GM18951 (cell line): ENCODE results near the gene PHF5A.

Experiments used
- POLR2A ChIP-seq: IDR thresholded peaks from 4 replicates; pipeline ENCODE4 v1.6.1; 2011; ENCODE audit warnings: mild to moderate bottlenecking; ENCODE audit not compliant: insufficient read length, insufficient read depth; ENCODE audit errors: extremely low read depth
- in situ Hi-C: fragments of 300-500 bp; cut with MboI; formaldehyde crosslinking; loops from one replicate; pipeline ENCODE4 v1.12.0; 2022; ENCODE audit warnings: low sequenced_read_pairs, mixed read lengths, inconsistent platforms; ENCODE audit not compliant: unreplicated experiment

Gene PHF5A

DNA sequence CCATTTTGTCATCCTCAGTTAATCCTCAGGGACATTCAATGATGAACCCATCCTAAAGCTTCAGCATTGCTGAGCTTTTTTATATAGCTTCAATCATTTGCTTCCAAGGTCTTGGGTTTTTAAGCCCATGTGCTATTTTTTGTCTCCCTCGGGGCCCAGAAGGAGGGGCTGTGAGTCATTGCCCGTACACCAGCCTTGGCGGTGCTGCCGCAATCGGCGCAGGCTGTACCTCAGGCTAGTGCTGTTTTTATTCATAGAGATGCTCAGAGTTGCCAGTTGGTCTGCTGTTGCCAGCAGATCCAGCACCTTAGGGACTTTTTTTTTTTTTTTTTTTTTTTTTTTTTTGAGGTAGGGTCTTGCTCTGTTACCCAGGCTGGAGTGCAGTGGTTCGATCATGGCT, 35.9 kb upstream of the PHF5A start:
- in situ Hi-C loops, result no loop called here

DNA sequence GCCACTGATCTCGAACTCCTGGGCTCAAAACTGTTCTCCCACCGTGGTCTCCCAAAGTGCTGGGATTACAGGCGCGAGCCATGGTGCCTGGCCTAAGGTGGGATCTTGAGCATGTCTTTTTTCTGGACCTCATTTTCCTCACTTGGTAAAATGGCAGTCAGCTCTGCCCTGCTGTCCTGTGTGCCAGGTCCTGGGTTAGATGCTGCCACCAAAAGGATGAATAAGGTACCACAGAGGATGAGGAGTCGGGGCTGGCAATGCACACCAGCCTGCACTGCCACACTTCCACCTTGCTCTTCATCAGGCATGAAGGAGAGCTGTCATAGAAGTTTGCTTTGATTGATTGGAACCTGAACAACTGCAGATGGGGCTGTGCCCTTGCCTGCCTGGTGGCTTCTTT, 32.7 kb upstream of the PHF5A start:
- in situ Hi-C loops, result no loop called here
- no peak for TF ChIP-seq POLR2A

More for the DNA sequence above, 35.9 kb upstream of the PHF5A start:
- no peak for TF ChIP-seq POLR2A

DNA sequence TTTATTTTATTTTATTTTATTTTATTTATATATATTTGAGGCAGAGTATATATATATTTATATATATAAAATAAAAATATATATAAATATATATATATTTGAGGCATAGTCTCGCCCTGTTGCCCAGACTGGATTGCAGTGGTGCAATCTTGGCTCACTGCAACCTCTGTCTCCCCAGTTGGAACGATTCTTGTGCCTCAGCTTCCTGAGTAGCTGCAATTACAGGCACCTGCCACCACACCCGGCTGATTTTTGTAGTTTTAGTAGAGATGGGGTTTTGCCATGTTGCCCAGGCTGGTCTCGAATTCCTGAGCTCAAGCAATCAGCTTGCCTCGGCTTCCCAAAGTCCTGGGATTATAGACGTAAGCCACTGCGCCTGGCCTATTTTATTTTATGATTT, 31.8 kb upstream of the PHF5A start:
- in situ Hi-C loops, result no loop called here
- no peak for TF ChIP-seq POLR2A

DNA sequence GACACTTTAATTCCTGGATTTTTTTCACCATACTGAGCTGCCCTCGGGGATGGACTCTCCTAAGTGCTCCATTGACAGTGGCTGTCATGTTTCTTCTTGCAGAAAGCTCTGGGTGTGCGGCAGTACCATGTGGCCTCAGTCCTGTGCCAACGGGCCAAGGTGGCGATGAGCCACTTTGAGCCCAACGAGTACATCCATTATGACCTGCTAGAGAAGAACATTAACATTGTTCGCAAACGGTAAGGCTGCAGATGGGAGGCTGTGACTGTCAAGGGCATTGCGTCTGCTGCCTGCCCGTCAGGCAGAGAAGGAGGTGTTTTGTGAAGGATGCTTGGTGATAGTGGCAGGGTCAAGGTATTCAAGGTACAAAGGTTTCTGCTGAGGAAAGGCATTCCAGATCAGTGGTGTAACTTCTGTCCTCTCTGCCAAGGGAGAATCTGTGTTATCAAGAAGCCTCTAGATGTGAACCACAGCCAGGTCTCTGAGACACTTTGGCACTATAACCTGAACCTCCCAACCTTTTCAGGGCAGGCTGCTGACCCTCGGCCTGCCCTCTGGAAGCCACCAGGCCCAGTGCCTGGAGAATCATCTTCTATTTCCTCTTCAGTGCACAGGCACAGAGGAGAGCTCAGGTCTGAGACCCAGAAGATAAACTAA, 31.3 kb upstream of the PHF5A start:
- in situ Hi-C loops, result no loop called here
- TF ChIP-seq POLR2A, result no peak

DNA sequence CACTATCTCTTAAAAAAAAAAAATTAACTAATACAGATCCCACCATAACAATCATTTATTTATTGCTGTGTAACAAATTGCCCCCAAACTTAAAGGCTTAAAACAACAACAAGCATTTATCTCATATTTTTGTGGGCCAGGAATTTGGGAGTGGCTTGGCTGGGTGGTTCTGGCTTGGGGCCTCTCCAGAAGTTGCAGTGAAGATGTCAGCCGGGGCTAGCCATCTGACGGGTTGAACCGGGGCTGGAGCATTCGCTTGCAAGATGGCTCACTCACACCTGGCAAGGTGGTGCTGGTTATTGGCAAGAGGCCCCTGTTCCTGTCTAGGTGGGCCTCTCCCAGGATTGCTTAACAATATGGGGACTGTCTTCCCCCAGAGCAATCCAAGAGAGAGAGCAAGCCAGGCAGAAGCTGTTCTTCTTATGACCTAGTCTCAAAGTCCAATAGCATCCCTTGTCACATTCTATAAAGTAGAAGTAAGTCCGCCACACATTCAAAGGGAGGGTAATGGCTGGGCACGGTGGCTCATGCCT, 29.9 kb upstream of the PHF5A start:
- TF ChIP-seq POLR2A, result no peak
- in situ Hi-C loops, result no loop called here

DNA sequence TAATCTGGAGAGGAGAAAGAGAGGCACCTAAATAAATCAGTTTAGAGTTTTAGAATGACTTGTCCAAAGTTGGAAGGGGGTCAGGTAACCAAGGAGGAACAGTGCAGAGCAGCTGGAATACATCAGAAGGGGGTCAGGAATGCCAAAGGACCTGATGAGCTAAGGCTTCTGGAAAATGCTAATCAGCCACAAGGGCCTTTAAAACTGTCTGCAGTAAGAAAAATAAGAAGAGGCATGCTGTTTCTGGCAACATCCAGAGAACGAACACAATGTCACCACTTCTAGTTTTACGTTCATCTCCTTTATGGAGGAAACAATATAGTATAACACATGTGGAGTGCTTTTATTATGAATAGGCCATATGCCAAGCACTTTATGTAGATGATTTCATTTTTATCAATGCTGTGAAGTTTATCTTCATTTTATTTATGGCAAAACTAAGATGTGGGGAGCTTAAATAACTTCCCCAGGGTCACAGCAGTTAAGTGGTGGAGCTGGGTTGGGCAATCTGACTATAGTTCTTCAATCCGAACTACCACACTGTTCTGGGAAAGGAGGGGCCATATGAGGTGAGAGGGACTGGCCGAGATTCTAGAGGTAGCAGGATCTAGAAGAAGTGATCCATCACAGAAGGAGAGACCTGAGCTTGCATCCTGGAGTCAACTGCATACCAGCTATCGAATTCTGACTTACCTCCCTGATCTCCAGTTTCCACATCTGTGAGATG, 23.0 kb upstream of the PHF5A start:
- in situ Hi-C loops, result no loop called here
- TF ChIP-seq POLR2A, result no peak

DNA sequence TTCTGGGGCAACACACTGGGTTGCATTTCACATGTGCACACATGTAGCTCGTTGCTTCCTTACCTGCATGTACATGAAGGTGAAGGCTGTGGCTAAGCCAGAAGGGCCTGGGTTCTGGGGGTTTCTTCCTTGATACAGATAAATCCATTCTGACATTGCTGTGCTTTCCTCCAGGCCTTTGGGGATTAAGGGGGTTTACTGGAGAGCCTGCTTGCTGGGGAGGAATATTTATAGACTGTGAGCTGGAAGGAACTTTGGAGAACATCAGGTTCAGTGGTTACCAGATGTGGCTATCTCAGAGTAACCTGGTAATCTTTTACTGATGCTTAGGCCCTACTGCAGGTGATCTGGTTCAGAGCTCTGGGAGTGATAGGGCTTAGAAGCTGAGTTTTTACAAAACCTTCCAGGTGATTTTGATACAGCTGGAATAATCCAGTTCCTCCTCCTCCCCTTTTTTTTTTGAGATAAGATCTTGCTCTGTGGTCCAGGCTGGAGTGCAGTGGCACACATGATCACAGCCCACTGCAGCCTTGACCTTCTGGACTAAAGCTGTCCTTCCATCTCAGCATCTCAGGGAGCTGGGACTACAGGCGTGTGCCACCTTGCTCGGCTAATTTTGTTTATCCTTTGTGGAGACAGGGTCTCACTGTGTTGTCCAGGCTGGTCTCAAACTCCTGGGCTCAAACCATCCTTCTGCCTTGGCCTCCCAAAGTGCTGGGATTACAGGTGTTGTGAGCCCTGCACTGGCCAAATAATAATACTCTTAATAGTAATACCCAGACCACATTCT, 20.3 kb upstream of the PHF5A start:
- in situ Hi-C loops, result no loop called here
- TF ChIP-seq POLR2A, result no peak

DNA sequence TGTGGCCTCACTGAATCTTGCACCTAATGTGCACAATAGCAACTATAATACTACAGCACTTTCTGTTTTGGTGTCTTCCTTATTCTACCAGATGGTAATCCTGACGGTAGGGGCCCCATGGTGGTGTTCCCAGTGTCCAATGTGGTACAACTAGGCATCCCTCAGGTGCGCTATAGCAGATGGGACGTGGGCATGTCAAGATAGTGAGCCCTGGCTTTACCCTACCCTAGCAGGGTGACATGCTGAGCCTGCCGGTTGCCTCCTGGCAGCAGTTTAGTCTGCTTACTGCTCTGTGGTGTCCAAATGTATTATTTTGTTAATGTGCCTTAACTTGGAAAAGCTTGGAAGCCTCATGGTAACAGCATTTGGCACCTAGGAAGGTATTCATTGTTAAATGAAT, 19.6 kb upstream of the PHF5A start:
- in situ Hi-C loops, result no loop called here
- no peak for TF ChIP-seq POLR2A

DNA sequence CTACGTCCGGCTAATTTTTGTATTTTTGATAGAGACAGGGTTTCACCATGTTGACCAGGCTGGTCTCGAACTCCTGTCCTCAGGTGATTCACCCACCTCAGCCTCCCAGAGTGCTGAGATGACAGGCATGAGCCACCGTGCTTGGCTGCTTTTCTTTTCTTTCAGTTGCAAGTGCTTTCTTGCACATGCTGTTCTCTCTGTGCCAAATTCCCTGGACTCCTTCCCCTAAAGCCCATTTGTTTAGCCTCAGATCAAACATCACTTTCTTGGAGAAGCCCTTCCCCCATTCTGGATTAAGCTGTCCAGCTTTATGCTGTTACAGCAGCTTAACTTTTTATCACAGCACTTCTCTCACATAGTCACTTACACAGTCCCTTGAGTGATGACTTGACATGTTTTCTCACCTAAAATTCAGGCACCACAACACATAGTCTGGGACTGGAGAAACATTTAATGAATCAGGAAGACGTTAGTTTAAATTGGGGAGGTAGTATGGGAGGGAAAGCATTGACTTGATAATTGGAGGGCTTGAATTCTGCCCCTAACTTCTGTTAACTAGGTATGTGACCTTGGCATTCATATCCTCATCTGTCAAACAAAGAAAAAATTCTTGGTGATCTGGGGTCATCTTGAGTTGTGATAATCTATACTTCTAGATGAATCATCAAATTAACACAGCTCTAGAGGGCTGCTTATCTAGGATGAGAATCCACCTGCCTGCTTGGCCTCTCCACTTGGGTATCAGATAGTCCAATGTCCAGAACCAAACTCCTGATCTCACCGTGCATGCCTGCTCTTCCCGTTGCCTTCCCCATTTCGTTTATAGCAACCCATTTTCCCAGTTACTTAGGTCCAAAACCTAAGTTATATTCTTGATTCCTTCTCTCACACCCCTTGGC, 18.8 kb upstream of the PHF5A start:
- in situ Hi-C loops, result no loop called here
- TF ChIP-seq POLR2A, result no peak

DNA sequence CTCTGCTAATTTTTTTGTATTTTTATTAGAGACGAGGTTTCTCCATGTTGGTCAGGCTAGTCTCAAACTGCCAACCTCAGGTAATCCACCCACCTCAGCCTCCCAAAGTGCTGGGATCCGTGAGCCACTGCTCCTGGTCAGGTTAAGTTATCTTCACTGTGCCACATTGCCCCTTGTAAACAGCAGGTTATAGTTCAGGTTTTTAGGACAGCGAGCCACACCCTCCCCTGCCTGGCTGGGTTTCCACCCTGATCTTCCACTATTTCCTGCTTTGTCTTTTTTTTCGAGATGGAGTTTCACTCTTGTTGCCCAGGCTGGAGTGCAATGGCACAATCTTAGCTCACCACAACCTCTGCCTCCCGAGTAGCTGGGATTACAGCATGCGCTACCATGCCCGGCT, 16.5 kb upstream of the PHF5A start:
- in situ Hi-C loops, result no loop called here
- no peak for TF ChIP-seq POLR2A

DNA sequence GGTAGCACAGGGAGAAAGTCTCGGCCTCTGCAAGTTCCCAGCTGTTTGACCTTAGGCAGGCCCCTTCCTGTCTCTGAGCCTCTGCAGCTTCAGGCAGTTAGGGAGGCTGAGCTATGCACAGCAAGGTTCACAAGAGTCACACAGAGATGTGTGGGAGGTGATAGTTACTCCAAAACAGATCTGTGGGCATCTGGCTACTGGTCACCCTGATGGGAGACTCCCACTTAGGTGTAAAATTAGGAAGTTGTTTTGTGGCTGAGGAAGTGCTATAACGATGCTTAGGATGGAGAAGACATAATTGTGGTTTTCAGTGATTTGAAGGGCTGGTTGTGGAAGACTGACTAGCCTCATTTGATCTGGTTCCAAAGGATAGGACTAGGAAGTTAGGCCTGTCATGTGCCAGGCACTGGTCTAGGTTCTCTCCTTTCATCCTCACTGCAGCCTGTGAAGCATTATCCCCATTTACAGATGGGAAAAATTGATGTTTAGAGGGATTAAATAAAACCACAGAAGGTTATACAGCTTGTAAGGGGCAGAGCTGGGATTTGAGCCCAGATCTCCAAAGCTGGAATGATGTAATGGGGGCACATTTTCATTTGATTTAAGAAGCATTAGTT, 13.9 kb upstream of the PHF5A start:
- in situ Hi-C loops, result no loop called here
- no peak for TF ChIP-seq POLR2A

DNA sequence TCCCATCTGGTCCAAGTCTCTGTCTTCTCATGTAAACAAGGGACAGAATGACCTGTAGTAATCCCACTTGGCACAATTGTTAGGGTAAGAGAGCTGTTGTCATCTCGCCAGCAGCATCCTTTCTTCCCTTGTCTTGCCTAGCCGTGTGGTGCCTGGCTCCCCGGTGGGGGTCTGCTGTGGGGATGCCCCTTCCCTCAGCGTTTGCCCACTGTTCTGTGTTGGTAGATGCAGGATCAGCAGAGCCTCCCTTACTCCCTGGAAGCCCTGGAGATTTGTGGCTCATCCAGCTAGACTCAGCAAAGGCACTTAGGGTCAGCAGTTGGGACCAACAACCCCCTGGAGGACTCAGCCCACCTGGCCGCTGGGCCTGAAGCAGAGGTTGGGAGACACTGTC, 13.4 kb upstream of the PHF5A start:
- no peak for TF ChIP-seq POLR2A
- in situ Hi-C loops, result no loop called here
